Measurements from ENCODE around the gene RAB28. TPM values are rescaled to one million over a fixed set of nuclear protein-coding genes. Genes with fewer than 3 reads are reported as not detected.

The RAB28 gene
- total RNA-seq, 4 donors from 2014 or later, result 3.9 to 8.0 (median 6.7) TPM

DNA sequence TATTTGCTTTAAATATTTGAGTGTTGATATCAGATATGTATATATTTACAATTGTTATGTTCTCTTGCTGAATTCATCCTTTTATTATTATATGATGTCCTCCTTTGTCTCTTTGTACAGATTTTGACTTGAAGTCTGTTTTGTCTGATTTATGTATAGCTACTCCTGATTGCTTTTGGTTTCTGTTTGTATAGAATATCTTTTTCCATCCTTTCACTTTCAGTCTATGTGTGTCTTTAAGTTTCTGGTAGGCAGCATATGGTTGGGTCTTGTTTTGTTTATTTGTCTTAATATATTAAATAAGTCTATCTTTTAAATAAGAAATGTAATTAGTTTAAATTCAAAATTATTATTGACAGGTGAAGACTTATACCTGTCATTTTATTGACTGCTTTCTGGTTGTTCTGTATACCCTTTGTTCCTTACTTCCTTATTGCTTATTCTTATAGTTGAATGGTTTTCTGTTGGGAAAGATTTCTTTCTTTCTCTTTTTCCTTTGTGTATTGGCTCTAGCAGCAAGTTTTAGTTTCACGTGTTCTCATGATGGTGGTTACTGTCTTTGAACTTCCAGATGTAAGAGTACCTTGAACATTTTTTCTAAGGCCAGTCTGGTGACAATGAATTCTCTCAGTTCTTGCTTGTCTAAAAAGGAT lies 31.1 kb downstream of the RAB28 start:
- no peak overlapping the region for H3K27ac ChIP-seq
- intact Hi-C loops (cut with DNase I; ENCODE audit: low total_unique reads) (no loop called here), in situ Hi-C loops (cut with MboI; ENCODE audit: low sequenced_read_pairs in 4 of 4) (no loop called here)
- TF ChIP-seq, protein P1, sequence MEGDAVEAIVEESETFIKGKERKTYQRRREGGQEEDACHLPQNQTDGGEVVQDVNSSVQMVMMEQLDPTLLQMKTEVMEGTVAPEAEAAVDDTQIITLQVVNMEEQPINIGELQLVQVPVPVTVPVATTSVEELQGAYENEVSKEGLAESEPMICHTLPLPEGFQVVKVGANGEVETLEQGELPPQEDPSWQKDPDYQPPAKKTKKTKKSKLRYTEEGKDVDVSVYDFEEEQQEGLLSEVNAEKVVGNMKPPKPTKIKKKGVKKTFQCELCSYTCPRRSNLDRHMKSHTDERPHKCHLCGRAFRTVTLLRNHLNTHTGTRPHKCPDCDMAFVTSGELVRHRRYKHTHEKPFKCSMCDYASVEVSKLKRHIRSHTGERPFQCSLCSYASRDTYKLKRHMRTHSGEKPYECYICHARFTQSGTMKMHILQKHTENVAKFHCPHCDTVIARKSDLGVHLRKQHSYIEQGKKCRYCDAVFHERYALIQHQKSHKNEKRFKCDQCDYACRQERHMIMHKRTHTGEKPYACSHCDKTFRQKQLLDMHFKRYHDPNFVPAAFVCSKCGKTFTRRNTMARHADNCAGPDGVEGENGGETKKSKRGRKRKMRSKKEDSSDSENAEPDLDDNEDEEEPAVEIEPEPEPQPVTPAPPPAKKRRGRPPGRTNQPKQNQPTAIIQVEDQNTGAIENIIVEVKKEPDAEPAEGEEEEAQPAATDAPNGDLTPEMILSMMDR (IDR thresholded peaks at IDR 0.05 in 4 of 5, conservative IDR thresholded peaks at IDR 0.05 in 1 of 5), result no peak
- TF ChIP-seq POLR2A (IDR thresholded peaks at IDR 0.05), result no peak
- H3K27me3 ChIP-seq, result no peaks in the 10 kb centered on the region
- ATAC-seq, result no peak
- no peak overlapping the region for H3K4me3 ChIP-seq
- peaks cover 0 to 3% of the 10 kb centered on the region in 2 donors for H3K4me1 ChIP-seq
- no peak for DNase-seq
- peaks cover 0 to 8% of the 10 kb centered on the region in 2 donors for H3K36me3 ChIP-seq
- no peaks in the 10 kb centered on the region for H3K9me3 ChIP-seq

GRCh38 chr4:13449590-13449989 lies 34.5 kb downstream of the RAB28 start:
- in situ Hi-C loops (cut with MboI; ENCODE audit: low sequenced_read_pairs in 4 of 4), result no loop called here

GRCh38 chr4:13445841-13446790 lies 38.0 kb downstream of the RAB28 start:
- in situ Hi-C loops (cut with MboI; ENCODE audit: low sequenced_read_pairs in 4 of 4) (no loop called here), intact Hi-C loops (cut with DNase I; ENCODE audit: low total_unique reads) (no loop called here)
- Histone ChIP-seq H3K27me3 (no peaks in the 10 kb centered on the region), H3K27ac (no peak overlapping the region), H3K36me3 (no peaks in the 10 kb centered on the region), H3K9me3 (no peaks in the 10 kb centered on the region), H3K4me1 (peaks cover 0 to 7% of the 10 kb centered on the region in 2 donors), H3K4me3 (no peak overlapping the region)
- no peak for ATAC-seq
- TF ChIP-seq, protein P1 (IDR thresholded peaks at IDR 0.05 in 4 of 5, conservative IDR thresholded peaks at IDR 0.05 in 1 of 5), result no peak
- no peak for TF ChIP-seq POLR2A (IDR thresholded peaks at IDR 0.05)
- DNase-seq, result no peak

More at GRCh38 chr4:13449590-13449989, 34.5 kb downstream of the RAB28 start:
- Histone ChIP-seq H3K27me3 (no peaks in the 10 kb centered on the region), H3K4me3 (no peak overlapping the region), H3K36me3 (no peaks in the 10 kb centered on the region), H3K9me3 (no peaks in the 10 kb centered on the region), H3K4me1 (no peaks in the 10 kb centered on the region), H3K27ac (no peak overlapping the region)
- intact Hi-C loops (cut with DNase I; ENCODE audit: low total_unique reads), result no loop called here
- TF ChIP-seq POLR2A (IDR thresholded peaks at IDR 0.05), result no peak
- TF ChIP-seq, protein P1 (IDR thresholded peaks at IDR 0.05 in 4 of 5, conservative IDR thresholded peaks at IDR 0.05 in 1 of 5), result no peak
- DNase-seq, result no peak
- no peak for ATAC-seq

DNA sequence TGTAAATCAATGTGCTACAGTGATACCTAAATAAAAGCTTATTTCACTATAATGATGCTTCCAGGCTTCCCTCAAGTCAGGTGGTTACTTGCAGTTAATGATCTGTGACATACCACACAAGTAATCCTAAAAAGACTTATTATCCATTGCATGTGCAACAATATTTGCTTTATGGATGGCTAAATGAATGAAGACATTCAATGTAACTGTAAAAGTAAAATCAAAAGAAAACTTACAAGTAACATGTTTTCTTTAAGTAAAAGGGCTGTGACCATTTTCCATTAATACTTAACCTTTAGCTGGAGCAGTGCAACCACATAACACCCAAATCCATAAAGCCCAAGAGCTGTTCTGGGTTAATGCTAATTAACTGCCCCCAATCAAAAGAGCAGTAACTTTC lies 42.6 kb downstream of the RAB28 start:
- Histone ChIP-seq H3K9me3 (no peaks in the 10 kb centered on the region), H3K36me3 (no peaks in the 10 kb centered on the region), H3K4me1 (peaks cover 0 to 7% of the 10 kb centered on the region in 2 donors), H3K27me3 (no peaks in the 10 kb centered on the region), H3K27ac (no peak overlapping the region), H3K4me3 (no peak overlapping the region)
- no peak for TF ChIP-seq POLR2A (IDR thresholded peaks at IDR 0.05)
- TF ChIP-seq, protein P1 (IDR thresholded peaks at IDR 0.05 in 4 of 5, conservative IDR thresholded peaks at IDR 0.05 in 1 of 5), result no peak
- in situ Hi-C loops (cut with MboI; ENCODE audit: low sequenced_read_pairs in 4 of 4) (no loop called here), intact Hi-C loops (cut with DNase I; ENCODE audit: low total_unique reads) (no loop called here)
- no peak for ATAC-seq
- no peak for DNase-seq

Data from gastrocnemius medialis (tissue), 4 donors.